Fibroblast of skin of back (primary cell): ENCODE measurements around the gene OGFOD3.

Experiments used
- DNase-seq: peaks from one replicate; pipeline ENCODE4 v3.0.0-alpha.2; 2013

OGFOD3 gene

GRCh38 chr17:82405051-82405450, 13.3 kb downstream of the OGFOD3 start:
- no peak for DNase-seq

GRCh38 chr17:82403662-82404660, 14.4 kb downstream of the OGFOD3 start:
- DNase-seq = no peak

GRCh38 chr17:82402865-82403264, 15.5 kb downstream of the OGFOD3 start:
- DNase-seq = no peak

- DNase-seq = peak; percentile 53
Observed at GRCh38 chr17:82400830-82401229, 17.6 kb downstream of the OGFOD3 start.

GRCh38 chr17:82400206-82400605, 18.2 kb downstream of the OGFOD3 start:
- no peak for DNase-seq

- no peak for DNase-seq
Observed at GRCh38 chr17:82399601-82400101, 18.7 kb downstream of the OGFOD3 start.

- peak; percentile 79 for DNase-seq
Observed at GRCh38 chr17:82399041-82399441, 19.3 kb downstream of the OGFOD3 start.

GRCh38 chr17:82397449-82398335, 20.7 kb downstream of the OGFOD3 start:
- DNase-seq = no peak

- peak; percentile 96 for DNase-seq
Observed at GRCh38 chr17:82396601-82397435, 21.6 kb downstream of the OGFOD3 start.

GRCh38 chr17:82394278-82394677, 24.1 kb downstream of the OGFOD3 start:
- no peak for DNase-seq

GRCh38 chr17:82392941-82393340, 25.4 kb downstream of the OGFOD3 start:
- no peak for DNase-seq

- no peak for DNase-seq
Observed at GRCh38 chr17:82392209-82392920, 26.0 kb downstream of the OGFOD3 start.

GRCh38 chr17:82391496-82392066, 26.8 kb downstream of the OGFOD3 start:
- no peak for DNase-seq

- no peak for DNase-seq
Observed at GRCh38 chr17:82390860-82391435, 27.4 kb downstream of the OGFOD3 start.

GRCh38 chr17:82390015-82390859, 28.1 kb downstream of the OGFOD3 start:
- no peak for DNase-seq

- DNase-seq = peak; percentile 16
Observed at GRCh38 chr17:82389379-82389778, 29.0 kb downstream of the OGFOD3 start.

- DNase-seq = no peak
Observed at GRCh38 chr17:82388922-82389283, 29.5 kb downstream of the OGFOD3 start.

GRCh38 chr17:82388223-82388921, 30.0 kb downstream of the OGFOD3 start:
- DNase-seq = no peak

- no peak for DNase-seq
Observed at GRCh38 chr17:82387705-82388106, 30.7 kb downstream of the OGFOD3 start.
